ENCODE results near the gene TRIP10.

The TRIP10 gene

GRCh38 chr19:6735181-6735911 is 4.1 kb upstream of the TRIP10 start:
- DNase-seq (ENCODE audit: low spot score) = no peak
- in situ Hi-C loops (cut with MboI; ENCODE audit: low pct_unique_long_range_greater_than_20kb, low sequenced_read_pairs, unreplicated experiment) = loop anchor here (10.0 kb wide), 1 partner anchor 211 kb away; no protein-coding TSS in a partner anchor

GRCh38 chr19:6736169-6736916 is 3.1 kb upstream of the TRIP10 start:
- DNase-seq (ENCODE audit: low spot score) = peak; percentile 88
- in situ Hi-C loops (cut with MboI; ENCODE audit: low pct_unique_long_range_greater_than_20kb, low sequenced_read_pairs, unreplicated experiment) = loop anchor here (10.0 kb wide), 1 partner anchor 212 kb away; no protein-coding TSS in a partner anchor
- TF ChIP-seq CTCF (IDR thresholded peaks at IDR 0.05; ENCODE audit: extremely low read depth, insufficient read depth, missing control alignments) = peak; percentile 73

More at GRCh38 chr19:6735181-6735911, 4.1 kb upstream of the TRIP10 start:
- no peak for TF ChIP-seq CTCF (IDR thresholded peaks at IDR 0.05; ENCODE audit: extremely low read depth, insufficient read depth, missing control alignments)

- no peak for DNase-seq (ENCODE audit: low spot score)
- in situ Hi-C loops (cut with MboI; ENCODE audit: low pct_unique_long_range_greater_than_20kb, low sequenced_read_pairs, unreplicated experiment) = loop anchor here (10.0 kb wide), 1 partner anchor 212 kb away; no protein-coding TSS in a partner anchor
- no peak for TF ChIP-seq CTCF (IDR thresholded peaks at IDR 0.05; ENCODE audit: extremely low read depth, insufficient read depth, missing control alignments)
Observed at GRCh38 chr19:6736917-6737283, 2.6 kb upstream of the TRIP10 start.

- peak; percentile 99 for DNase-seq (ENCODE audit: low spot score)
- in situ Hi-C loops (cut with MboI; ENCODE audit: low pct_unique_long_range_greater_than_20kb, low sequenced_read_pairs, unreplicated experiment) = loop anchor here (10.0 kb wide), 1 partner anchor 213 kb away; no protein-coding TSS in a partner anchor
- no peak for TF ChIP-seq CTCF (IDR thresholded peaks at IDR 0.05; ENCODE audit: extremely low read depth, insufficient read depth, missing control alignments)
Observed at GRCh38 chr19:6737284-6737872, 2.1 kb upstream of the TRIP10 start, which contains the start of gene GPR108. GPR108 (minus strand) TSS chr19:6737580; CDS start chr19:6737576, 4 bp downstream.

GRCh38 chr19:6737873-6738786 is 1.4 kb upstream of the TRIP10 start:
- in situ Hi-C loops (cut with MboI; ENCODE audit: low pct_unique_long_range_greater_than_20kb, low sequenced_read_pairs, unreplicated experiment) = loop anchor here (10.0 kb wide), 1 partner anchor 213 kb away; no protein-coding TSS in a partner anchor
- DNase-seq (ENCODE audit: low spot score) = peak; percentile 82
- peak; percentile 86 for TF ChIP-seq CTCF (IDR thresholded peaks at IDR 0.05; ENCODE audit: extremely low read depth, insufficient read depth, missing control alignments)
